SK-MEL-5 (cell line): Measurements from ENCODE around the gene CEP250. TPM values are rescaled to one million over a fixed set of nuclear protein-coding genes. Genes with fewer than 3 reads are reported as not detected.

Experiments
- DNase-seq: peaks from one replicate; pipeline ENCODE4 v3.0.0-alpha.2; 2016; ENCODE audit warnings: low read depth, low spot score
- in situ Hi-C: cut with HindIII; loops from 2 replicates; pipeline ENCODE4 v1.10.0; 2016; ENCODE audit warnings: low sequenced_read_pairs, high pct_unique_total_duplicates, low pct_unique_long_range_greater_than_20kb
- polyA plus RNA-seq, 2 experiments: library from polyadenylated mRNA; depleted of rRNA; stranded (reverse); fragments of >200 nt; gene quantifications; 2 replicates each; pipeline ENCODE4 v1.2.3, GENCODE V29; 2015
- total RNA-seq: library from RNA; depleted of rRNA; stranded (reverse); fragments of >200 nt; shearing (Covaris generic); gene quantifications from 2 replicates; pipeline ENCODE4 v1.2.3, GENCODE V29; 2014; rRNA removed

Gene CEP250
- total RNA-seq: 36.5 and 39.3 TPM in 2 replicates
- polyA plus RNA-seq (2015; cell fraction: cytosol; rRNA removed): 33.5 and 34.2 TPM in 2 replicates
- 60.7 and 63.4 TPM in 2 replicates for polyA plus RNA-seq (2015; cell fraction: nucleus; rRNA removed)

DNA sequence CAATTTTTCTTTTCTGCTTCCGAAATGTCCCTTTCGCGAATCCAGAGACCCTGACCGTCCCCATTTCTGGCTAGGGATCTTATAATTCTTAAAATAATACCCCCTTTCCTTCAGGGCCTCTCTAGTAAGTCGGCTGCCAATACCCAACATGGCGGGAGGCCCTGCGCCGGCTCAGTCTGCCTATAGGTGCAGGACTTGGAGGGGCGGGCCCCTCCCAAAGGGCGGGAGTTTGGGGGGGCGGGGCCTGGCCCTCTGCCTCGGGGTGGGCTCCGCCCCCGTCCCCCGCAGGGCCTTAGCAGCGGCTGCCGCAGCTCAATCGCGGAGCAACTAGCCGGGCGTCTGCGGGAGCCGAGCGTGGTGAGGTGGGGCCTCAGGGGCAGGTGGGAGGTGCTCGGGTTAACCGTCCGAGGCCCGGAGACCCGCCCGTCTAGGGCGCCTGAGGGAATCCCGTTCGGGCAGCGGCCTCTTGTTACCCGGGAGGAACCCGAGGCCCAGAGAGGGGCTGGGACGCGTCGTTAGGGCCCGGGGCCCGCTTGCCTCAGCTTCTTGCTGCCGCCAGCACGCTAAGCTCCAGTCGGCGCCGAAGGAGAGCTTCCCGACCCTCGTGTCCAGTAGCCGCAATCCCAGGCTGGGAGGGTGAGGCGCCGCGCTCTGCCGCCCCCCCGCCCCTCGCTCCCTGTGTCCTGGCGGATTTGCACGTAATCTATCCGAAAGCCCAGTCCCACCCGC, at the start of gene CEP250:
CEP250 (plus strand) TSS at position 718 of the 729 bp plus-strand sequence. CDS start 6,770 bp downstream, outside the sequence.
- in situ Hi-C loops: no loop called here
- DNase-seq: peak; percentile 95

DNA sequence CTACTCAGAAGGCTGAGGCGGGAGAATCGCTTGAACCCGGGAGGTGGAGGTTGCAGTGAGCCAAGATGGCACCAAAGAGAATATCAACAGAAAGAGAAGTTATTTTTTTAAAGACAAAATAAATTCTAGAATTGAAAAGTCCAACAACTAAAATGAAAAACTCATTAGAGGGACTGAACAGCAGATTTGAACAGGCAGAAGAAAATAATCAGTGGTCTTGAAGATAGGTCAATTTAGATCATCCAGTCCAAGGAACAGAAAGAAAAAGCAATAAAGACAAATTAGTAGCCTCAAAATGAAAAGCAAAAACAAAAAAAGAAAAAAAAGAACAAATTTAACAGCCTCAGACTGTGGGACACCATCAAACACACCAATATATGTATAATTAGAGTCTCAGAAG, 49.6 kb upstream of the CEP250 start:
- in situ Hi-C loops: no loop called here
- DNase-seq: no peak

- no peak for DNase-seq
- in situ Hi-C loops: no loop called here
These were observed 47.1 kb upstream of the CEP250 start for GRCh38 chr20:35408270-35408669.

- in situ Hi-C loops: no loop called here
- DNase-seq: no peak
These were observed 45.9 kb upstream of the CEP250 start for GRCh38 chr20:35409542-35409941.

DNA sequence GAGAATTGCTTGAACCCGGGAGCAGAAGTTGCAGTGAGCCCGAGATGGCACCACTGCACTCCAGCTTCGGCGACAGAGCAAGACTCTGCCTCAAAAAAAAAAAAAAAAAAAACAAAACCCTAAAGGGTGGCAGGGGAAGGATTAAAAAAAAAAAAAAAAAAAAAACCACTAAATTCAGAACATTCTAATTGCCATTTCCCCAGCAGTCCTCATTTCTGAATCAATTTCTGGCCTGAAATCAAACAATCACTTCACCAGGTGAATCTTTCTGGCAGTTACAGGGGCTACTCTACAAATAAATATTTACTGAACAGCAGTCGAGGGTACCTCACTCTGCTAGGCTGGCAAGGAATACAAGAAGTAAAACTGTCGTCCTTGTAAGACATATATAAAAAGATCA, 44.8 kb upstream of the CEP250 start:
- in situ Hi-C loops: no loop called here
- no peak for DNase-seq

- DNase-seq: no peak
- in situ Hi-C loops: no loop called here
These were observed 34.1 kb upstream of the CEP250 start for GRCh38 chr20:35421322-35421721.

- DNase-seq: no peak
- in situ Hi-C loops: no loop called here
These were observed 23.6 kb upstream of the CEP250 start for GRCh38 chr20:35431621-35432429.

DNA sequence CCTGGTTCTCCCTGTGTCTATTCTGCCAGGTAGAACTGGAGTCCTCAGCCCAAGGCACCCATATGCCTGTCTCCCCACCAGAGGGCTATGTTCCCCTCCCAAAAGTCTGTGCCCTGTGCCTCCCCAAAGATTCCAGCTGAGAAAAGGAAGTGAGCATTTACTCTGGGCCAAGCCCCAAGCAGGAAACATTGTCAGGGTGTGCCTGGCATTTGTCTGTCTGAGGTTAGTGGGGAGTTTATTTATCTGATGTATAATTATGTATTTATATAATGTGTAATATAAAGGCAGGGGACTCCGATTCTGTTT, 23.0 kb upstream of the CEP250 start:
- no peak for DNase-seq
- in situ Hi-C loops: no loop called here

DNA sequence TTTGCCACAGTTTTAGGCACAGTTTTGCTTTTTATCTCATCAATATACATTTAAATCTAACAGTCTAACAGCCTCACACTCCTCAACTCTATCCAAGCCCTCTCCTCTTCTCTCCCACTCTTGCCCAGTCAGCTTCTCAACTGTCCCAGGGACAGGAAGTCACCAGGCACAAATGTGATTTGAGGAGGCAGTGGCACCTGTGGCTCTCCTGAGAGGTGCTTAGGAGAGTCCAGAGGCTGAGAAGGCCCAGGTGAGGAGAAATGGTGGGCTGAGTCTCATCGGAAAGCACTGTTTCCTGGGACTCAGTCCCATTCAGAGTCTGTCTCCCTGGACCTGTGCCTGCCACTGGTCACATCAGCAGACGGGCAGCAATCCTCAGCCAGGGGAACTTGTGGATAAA, 22.1 kb upstream of the CEP250 start:
- in situ Hi-C loops: no loop called here
- no peak for DNase-seq

DNA sequence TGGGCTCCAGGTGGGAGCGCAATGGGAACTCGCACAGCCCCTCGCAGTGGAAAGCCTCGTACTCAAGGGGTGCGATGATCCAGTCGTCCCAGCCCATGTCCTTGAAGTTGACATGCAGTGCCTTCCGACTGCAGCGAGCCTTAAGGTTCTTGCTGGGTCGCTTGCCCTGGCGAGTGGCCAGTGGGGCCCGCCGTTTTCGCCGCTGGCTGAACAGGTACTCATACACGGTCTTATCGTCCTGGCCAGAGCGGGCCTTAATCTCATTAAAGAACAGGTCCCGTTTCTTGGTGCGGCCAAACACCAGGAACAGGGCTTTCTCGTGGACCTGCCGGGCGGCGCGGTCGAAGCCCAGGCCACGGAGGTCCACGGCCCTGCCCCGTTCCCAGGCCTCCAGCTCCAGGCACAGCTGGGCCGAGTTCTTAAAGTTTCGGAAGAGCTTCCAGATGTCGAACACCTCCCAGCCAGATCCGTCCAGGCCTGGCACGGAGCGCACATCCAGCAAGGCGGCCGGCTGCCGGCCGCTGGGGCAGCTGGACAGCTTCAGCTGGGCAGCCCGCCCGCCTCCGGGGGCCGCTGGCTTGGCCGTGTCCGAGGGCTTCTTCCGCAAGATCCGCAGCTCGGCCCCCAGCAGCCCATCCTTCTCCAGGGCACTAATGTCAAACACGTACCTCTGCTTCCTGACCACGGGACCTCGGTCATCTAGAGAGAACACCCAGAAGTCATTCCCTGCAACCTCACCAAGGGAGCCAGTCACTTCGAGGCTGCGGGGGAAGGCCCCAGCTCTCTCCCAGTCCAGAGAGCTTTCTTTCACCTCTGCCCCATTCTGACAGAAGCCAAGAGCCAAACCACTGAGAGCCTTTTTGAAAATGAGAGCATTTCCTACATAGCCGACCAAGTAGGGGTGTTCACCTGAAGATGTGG, 21.1 kb upstream of the CEP250 start:
- in situ Hi-C loops: no loop called here
- DNase-seq: no peak

GRCh38 chr20:35436177-35436573, 19.2 kb upstream of the CEP250 start:
- in situ Hi-C loops: no loop called here
- no peak for DNase-seq

DNA sequence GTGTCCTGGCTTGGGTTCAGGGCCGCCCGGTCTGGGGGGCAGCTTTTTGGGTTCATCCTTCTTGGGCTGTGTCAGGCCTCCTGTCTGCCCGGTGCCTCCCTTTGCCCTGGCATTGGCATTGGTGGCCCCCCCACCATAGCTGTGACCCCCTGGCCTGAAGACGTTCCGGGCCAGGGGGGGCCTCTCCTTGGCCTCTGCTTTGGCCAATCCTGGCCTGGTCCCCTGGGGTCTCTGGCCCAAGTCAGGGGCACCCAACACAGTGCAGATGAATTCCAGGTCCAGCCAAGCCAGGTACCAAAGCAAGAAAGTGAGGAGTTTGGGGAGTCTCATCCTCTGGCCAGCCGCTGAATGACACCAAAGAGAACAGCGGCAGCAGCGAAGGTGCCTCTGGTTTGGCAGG, 17.8 kb upstream of the CEP250 start:
- DNase-seq: no peak
- in situ Hi-C loops: no loop called here

- in situ Hi-C loops: no loop called here
- DNase-seq: no peak
These were observed 12.4 kb upstream of the CEP250 start for GRCh38 chr20:35443003-35443402.

- in situ Hi-C loops: no loop called here
- DNase-seq: no peak
These were observed 11.2 kb upstream of the CEP250 start for GRCh38 chr20:35444226-35444625.

DNA sequence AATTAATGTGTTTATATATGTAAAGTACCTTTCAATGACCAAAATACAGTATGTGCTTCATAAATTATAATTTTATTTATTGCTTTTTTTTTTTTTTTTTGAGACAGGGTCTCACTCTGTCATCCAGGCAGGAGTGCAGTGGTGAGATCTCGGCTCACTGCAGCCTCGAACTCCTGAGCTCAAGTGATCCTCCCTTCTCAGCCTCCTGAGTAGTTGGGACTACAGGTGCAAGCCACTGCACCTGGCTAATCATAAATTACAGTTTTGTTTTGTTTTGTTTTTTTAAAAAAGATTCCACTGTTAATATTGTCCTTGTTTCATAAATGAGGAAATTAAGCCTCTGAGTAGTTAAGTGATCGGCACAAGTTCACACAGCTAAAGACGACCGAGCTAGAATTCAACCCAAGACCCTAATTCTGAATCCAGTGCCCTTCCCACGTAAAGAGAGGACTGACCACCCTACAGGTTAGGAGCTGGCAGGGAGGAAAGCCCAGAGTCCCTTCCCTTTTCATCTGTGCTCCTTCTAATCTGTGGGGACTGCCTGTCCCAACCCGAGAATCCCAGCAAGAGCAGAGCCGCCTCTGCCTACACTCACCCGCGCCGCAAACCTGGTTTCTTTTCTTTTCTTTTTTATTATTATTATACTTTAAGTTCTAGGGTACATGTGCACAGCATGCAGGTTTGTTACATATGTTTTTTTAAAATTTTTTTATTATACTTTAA, 8.9 kb upstream of the CEP250 start:
- in situ Hi-C loops: no loop called here
- no peak for DNase-seq

- DNase-seq: peak; percentile 89
- in situ Hi-C loops: no loop called here
These were observed 8.2 kb upstream of the CEP250 start for GRCh38 chr20:35447082-35447789.
